OCI-LY1 (cell line): ENCODE data around the gene FAM9C.

Source experiments
- H2AFZ ChIP-seq: fragments of 200-600 bp; sonication (generic), shearing (Covaris generic); 2 replicates; pipeline ENCODE4 v1.6.0; 2014; ENCODE audit warnings: antibody characterized with exemption, mild to moderate bottlenecking, low read length
- H3F3A ChIP-seq: fragments of 200-600 bp; sonication (generic), shearing (Covaris generic); 2 replicates; pipeline ENCODE4 v1.6.0; 2014; ENCODE audit warnings: mild to moderate bottlenecking, antibody characterized with exemption, low read length, moderate library complexity; ENCODE audit not compliant: insufficient read depth
- H3K27ac ChIP-seq: fragments of 200-600 bp; sonication (generic); 2 replicates; pipeline ENCODE4 v1.5.1; 2014; ENCODE audit warnings: low read length, mixed run types, mild to moderate bottlenecking, low read depth; ENCODE audit not compliant: poor library complexity, severe bottlenecking
- H3K27me3 ChIP-seq: fragments of 200-600 bp; sonication (generic); 2 replicates; pipeline ENCODE4 v1.6.0; 2014; ENCODE audit warnings: antibody characterized with exemption, mild to moderate bottlenecking, low read length, moderate library complexity; ENCODE audit not compliant: insufficient read depth
- H3K36me3 ChIP-seq: fragments of 200-600 bp; sonication (generic); 2 replicates; pipeline ENCODE4 v1.6.1; 2014; ENCODE audit warnings: mild to moderate bottlenecking, antibody characterized with exemption, low read length, moderate library complexity, mixed read lengths; ENCODE audit not compliant: insufficient read depth
- H3K4me1 ChIP-seq: fragments of 200-600 bp; sonication (generic); 2 replicates; pipeline ENCODE4 v1.5.1; 2014; ENCODE audit warnings: mild to moderate bottlenecking, low read length, moderate library complexity; ENCODE audit not compliant: insufficient read depth, severe bottlenecking
- H3K4me2 ChIP-seq: fragments of 200-600 bp; sonication (generic), shearing (Covaris generic); 2 replicates; pipeline ENCODE4 v1.6.1; 2014; ENCODE audit warnings: low read length
- H3K4me3 ChIP-seq: fragments of 200-600 bp; sonication (generic); 2 replicates; pipeline ENCODE4 v1.5.1; 2014; ENCODE audit warnings: low read length, low read depth, mild to moderate bottlenecking, mixed read lengths; ENCODE audit not compliant: poor library complexity, severe bottlenecking
- H3K79me2 ChIP-seq: fragments of 200-600 bp; shearing (Covaris generic); 2 replicates; pipeline ENCODE4 v1.6.1; 2016; ENCODE audit warnings: mixed run types, low read length, mixed read lengths; ENCODE audit not compliant: insufficient read depth
- H3K9ac ChIP-seq: fragments of 200-600 bp; sonication (generic), shearing (Covaris generic); 2 replicates; pipeline ENCODE4 v1.6.1; 2014; ENCODE audit warnings: mild to moderate bottlenecking, low read length, mixed read lengths
- H3K9me2 ChIP-seq: fragments of 200-600 bp; sonication (generic), shearing (Covaris generic); 2 replicates; pipeline ENCODE4 v1.6.1; 2014; ENCODE audit warnings: low read depth, mild to moderate bottlenecking, low read length, mixed read lengths
- H3K9me3 ChIP-seq: fragments of 200-600 bp; shearing (Covaris generic); 2 replicates; pipeline ENCODE4 v1.6.1; 2014; ENCODE audit warnings: low read length, mixed read lengths
- H4K20me1 ChIP-seq: fragments of 200-600 bp; sonication (generic), shearing (Covaris generic); 2 replicates; pipeline ENCODE4 v1.6.0; 2016; ENCODE audit warnings: mild to moderate bottlenecking, low read length; ENCODE audit not compliant: insufficient read depth
- CTCF ChIP-seq: fragments of 200-600 bp; sonication (generic), shearing (Covaris generic); IDR thresholded peaks from 2 replicates; pipeline ENCODE4 v1.5.1; 2017; ENCODE audit warnings: mild to moderate bottlenecking, antibody characterized with exemption, low read length, moderate library complexity, mixed read lengths
- EZH2 ChIP-seq: fragments of 200-600 bp; sonication (generic), shearing (Covaris generic); IDR thresholded peaks from 2 replicates; pipeline ENCODE4 v1.8.0; 2017; ENCODE audit warnings: borderline replicate concordance, mixed run types, mild to moderate bottlenecking, antibody characterized with exemption, low read length, moderate library complexity, mixed read lengths

Gene FAM9C

DNA sequence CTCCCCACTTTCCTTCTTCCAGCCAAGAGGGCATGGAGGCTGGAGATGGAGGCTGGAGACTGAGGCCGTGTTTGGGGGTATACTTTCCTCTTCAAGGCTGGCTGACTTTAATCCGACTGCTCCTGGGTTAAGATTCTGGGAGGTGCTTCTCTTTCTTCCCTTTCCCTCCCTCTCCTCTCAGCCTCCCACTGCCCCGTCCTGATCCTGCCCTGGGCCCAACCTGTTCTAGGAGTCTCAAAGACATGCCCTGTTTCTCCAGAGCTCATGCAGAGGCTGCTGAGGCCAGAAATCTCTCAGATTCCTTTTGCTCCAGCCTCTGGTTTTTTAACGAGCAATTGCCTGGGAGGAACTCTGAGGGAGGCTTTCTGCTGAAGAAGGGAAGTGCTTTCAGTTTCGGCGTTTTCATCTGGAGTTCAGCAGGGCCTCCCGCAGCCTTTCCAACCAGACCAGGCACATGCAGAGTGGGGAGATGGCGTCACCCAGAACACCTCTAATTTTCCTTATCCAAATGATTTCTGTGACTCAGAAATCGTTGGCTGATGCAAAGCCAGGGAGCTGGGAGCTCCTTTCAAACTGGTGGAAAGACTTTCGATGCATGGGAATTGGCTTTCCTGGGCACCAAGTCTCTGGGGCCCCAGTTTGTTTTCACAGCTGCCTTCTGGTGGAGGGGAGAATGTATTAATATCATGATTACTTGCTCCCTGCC is 34.5 kb upstream of the FAM9C start:
- Histone ChIP-seq H3K36me3 (no peaks in the 10 kb centered on the region), H3K4me3 (no peak overlapping the region), H3K9me2 (no peaks in the 10 kb centered on the region), H3K4me1 (peaks cover 100% of the 10 kb centered on the region), H2AFZ (no peak overlapping the region), H3F3A (no peaks in the 10 kb centered on the region), H3K27ac (peak overlapping the region; percentile 99), H3K79me2 (no peaks in the 10 kb centered on the region), H3K27me3 (no peaks in the 10 kb centered on the region), H3K9me3 (no peaks in the 10 kb centered on the region), H4K20me1 (no peaks in the 10 kb centered on the region), H3K4me2 (peak overlapping the region; percentile 59), H3K9ac (peak overlapping the region; percentile 55)
- no peak for TF ChIP-seq CTCF
- no peak for TF ChIP-seq EZH2

DNA sequence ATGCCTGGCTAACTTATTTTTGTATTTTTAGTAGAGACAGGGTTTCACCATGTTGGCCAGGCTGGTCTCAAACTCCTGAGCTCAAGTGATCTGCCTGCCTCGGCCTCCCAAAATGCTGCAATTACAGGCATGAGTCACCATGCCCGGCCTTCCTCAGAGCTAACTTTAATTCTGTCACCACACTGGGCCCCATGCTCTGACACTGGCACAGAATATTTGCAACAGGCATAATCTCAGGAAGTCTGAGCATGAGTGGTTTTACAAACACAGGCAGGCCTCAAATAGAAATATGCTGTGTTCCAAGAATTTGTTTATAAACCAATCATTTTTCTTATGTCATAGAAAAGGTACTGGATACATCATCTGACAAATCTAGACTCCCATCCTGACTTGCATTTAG is 32.7 kb upstream of the FAM9C start:
- Histone ChIP-seq H3K27me3 (no peaks in the 10 kb centered on the region), H3K9me3 (no peaks in the 10 kb centered on the region), H3K4me3 (no peak overlapping the region), H3K27ac (peak overlapping the region; percentile 99), H3K79me2 (no peaks in the 10 kb centered on the region), H4K20me1 (no peaks in the 10 kb centered on the region), H3K36me3 (no peaks in the 10 kb centered on the region), H3K4me1 (peaks cover 88% of the 10 kb centered on the region), H3K9me2 (no peaks in the 10 kb centered on the region), H3K4me2 (peak overlapping the region; percentile 19; the same call in 1 of the 2 replicates), H3F3A (no peaks in the 10 kb centered on the region), H3K9ac (peak overlapping the region; percentile 36; the same call in 1 of the 2 replicates), H2AFZ (no peak overlapping the region)
- TF ChIP-seq CTCF (no peak), EZH2 (no peak)

GRCh38 chrX:13076176-13076961 is 31.9 kb upstream of the FAM9C start:
- H2AFZ ChIP-seq = no peak overlapping the region
- no peaks in the 10 kb centered on the region for H3K36me3 ChIP-seq
- peak overlapping the region; percentile 99 for H3K27ac ChIP-seq
- no peaks in the 10 kb centered on the region for H4K20me1 ChIP-seq
- H3K4me2 ChIP-seq = no peak overlapping the region
- TF ChIP-seq CTCF (no peak), EZH2 (no peak)
- peaks cover 80% of the 10 kb centered on the region for H3K4me1 ChIP-seq
- no peaks in the 10 kb centered on the region for H3F3A ChIP-seq
- H3K79me2 ChIP-seq = no peaks in the 10 kb centered on the region
- no peaks in the 10 kb centered on the region for H3K9me3 ChIP-seq
- H3K9me2 ChIP-seq = no peaks in the 10 kb centered on the region
- no peak overlapping the region for H3K4me3 ChIP-seq
- H3K9ac ChIP-seq = peak overlapping the region; percentile 34; the same call in 1 of the 2 replicates
- H3K27me3 ChIP-seq = no peaks in the 10 kb centered on the region
